A549 (cell line): ENCODE data around the gene RASA3. TPM values are rescaled to one million over a fixed set of nuclear protein-coding genes. Genes with fewer than 3 reads are reported as not detected.
"Not testable (repeated sequence)": the region's sequence is repeated elsewhere in the genome, so short reads cannot be mapped to it uniquely, and the experiment has no call there.

Experiments
- ATAC-seq, 2 experiments: fragments of 200-7000 bp in 1 of 2; fragments of >200 bp in 1 of 2; cut with Nextera tagmentation in 1 of 2; cut with Tn5 transposase in 1 of 2; 3 replicates each; pipeline versions ENCODE4 v1.8.0 to v1.9.1; 2018 to 2020; ENCODE audit warnings: mild to moderate bottlenecking in 1 of 2, moderate library complexity in 1 of 2
- CTCF ChIA-PET: fragments of 300-600 bp; sonication (Branson Sonifier 250); formaldehyde crosslinking; extraction: SDS; loops from one replicate; lab custom pipeline; 2021; ENCODE audit warnings: antibody characterized with exemption, inconsistent platforms; lab: Yijun Ruan, JAX
- POLR2A ChIA-PET: fragments of 350-600 bp; formaldehyde crosslinking; extraction: SDS; loops from one replicate; lab custom pipeline; 2021; ENCODE audit warnings: antibody characterized with exemption, inconsistent platforms; lab: Yijun Ruan, JAX
- DNase-seq, 2 experiments: peaks; one replicate each; pipeline versions ENCODE4 v3.0.0 to v3.0.0-alpha.2; 2011 to 2016; ENCODE audit warnings: low read depth in 1 of 2, low spot score in 1 of 2
- FAIRE-seq: peaks from 2 replicates; lab custom pipeline; 2011; peaks lifted over from hg19 to GRCh38; lab: Jason Lieb, UNC
- H3K27ac ChIP-seq, 2 experiments: fragments of >200 bp; sonication (Bioruptor Twin); formaldehyde crosslinking; 3 replicates each; pipeline ENCODE4 v1.5.1; 2016 to 2017
- H3K4me1 ChIP-seq: fragments of >200 bp; sonication (Bioruptor Twin); formaldehyde crosslinking; 3 replicates; pipeline ENCODE4 v1.6.1; 2016
- H3K4me2 ChIP-seq: fragments of >200 bp; sonication (Bioruptor Twin); formaldehyde crosslinking; 3 replicates; pipeline ENCODE4 v1.6.1; 2016
- H3K4me3 ChIP-seq: fragments of >200 bp; sonication (Bioruptor Twin); formaldehyde crosslinking; 3 replicates; pipeline ENCODE4 v1.5.1; 2016
- H3K9me3 ChIP-seq: fragments of >200 bp; sonication (Bioruptor Twin); formaldehyde crosslinking; 3 replicates; pipeline ENCODE4 v1.6.1; 2016
- CBX2 ChIP-seq: fragments of 200-600 bp; sonication (generic); IDR thresholded peaks from 2 replicates; pipeline ENCODE4 v1.6.1; 2016; ENCODE audit warnings: low read depth, mild to moderate bottlenecking, borderline replicate concordance
- ELK1 ChIP-seq: fragments of 150-350 bp; IDR thresholded peaks from 2 replicates; pipeline ENCODE4 v1.6.1; 2014; ENCODE audit warnings: low read depth, mild to moderate bottlenecking, low read length
- FOSL2 ChIP-seq, 2 experiments: fragments of 450-650 bp in 1 of 2; fragments of >200 bp in 1 of 2; sonication (Bioruptor Twin) in 1 of 2; formaldehyde crosslinking; IDR thresholded peaks; 2 replicates each; pipeline versions ENCODE4 v1.5.0 to v1.6.1; 2016 to 2020; ENCODE audit warnings: mild to moderate bottlenecking in 1 of 2, moderate library complexity in 1 of 2
- GATA3 ChIP-seq: IDR thresholded peaks from 2 replicates; pipeline ENCODE4 v1.6.1; 2012; ENCODE audit warnings: borderline replicate concordance
- HDAC2 ChIP-seq: fragments of 200-600 bp; sonication (generic); IDR thresholded peaks from 2 replicates; pipeline ENCODE4 v1.6.1; 2016
- HOXA7 ChIP-seq: fragments of 250-450 bp; sonication (Bioruptor Pico); IDR thresholded peaks from 2 replicates; pipeline ENCODE4 v1.5.0; 2020; ENCODE audit warnings: mild to moderate bottlenecking, moderate library complexity
- JUNB ChIP-seq: fragments of >200 bp; sonication (Bioruptor Twin); formaldehyde crosslinking; IDR thresholded peaks from 2 replicates; pipeline ENCODE4 v1.6.1; 2016
- KDM1A ChIP-seq: fragments of 200-600 bp; sonication (generic); IDR thresholded peaks from 2 replicates; pipeline ENCODE4 v1.6.1; 2016; ENCODE audit warnings: low read depth, mild to moderate bottlenecking
- KDM5A ChIP-seq: fragments of 200-600 bp; sonication (generic); IDR thresholded peaks from 2 replicates; pipeline ENCODE4 v1.6.1; 2016; ENCODE audit warnings: antibody characterized with exemption, mild to moderate bottlenecking
- MAFK ChIP-seq: fragments of 450-650 bp; IDR thresholded peaks from 2 replicates; pipeline ENCODE4 v1.6.1; 2014; ENCODE audit not compliant: partially characterized antibody
- MAX ChIP-seq: IDR thresholded peaks from 2 replicates; pipeline ENCODE4 v1.6.1; 2012
- PBX3 ChIP-seq: IDR thresholded peaks from 2 replicates; pipeline ENCODE4 v1.6.1; 2012
- PHF8 ChIP-seq: fragments of 200-600 bp; sonication (generic); IDR thresholded peaks from 2 replicates; pipeline ENCODE4 v1.6.1; 2016; ENCODE audit warnings: low read depth, mild to moderate bottlenecking, antibody characterized with exemption, moderate library complexity, borderline replicate concordance
- POLR2AphosphoS2 ChIP-seq: conservative IDR thresholded peaks from 2 replicates; pipeline ENCODE4 v1.6.1; 2012; ENCODE audit warnings: low read length, improper control_type of control experiment, inconsistent platforms
- RARB ChIP-seq: fragments of 250-450 bp; sonication (Bioruptor Pico); IDR thresholded peaks from 2 replicates; pipeline ENCODE4 v1.8.0; 2021; ENCODE audit warnings: mild to moderate bottlenecking, moderate library complexity
- REST ChIP-seq: fragments of 200-600 bp; sonication (generic); IDR thresholded peaks from 2 replicates; pipeline ENCODE4 v1.6.1; 2016; ENCODE audit warnings: antibody characterized with exemption, mild to moderate bottlenecking, moderate library complexity
- SREBF2 ChIP-seq: fragments of 450-650 bp; IDR thresholded peaks from 2 replicates; pipeline ENCODE4 v1.6.1; 2014; ENCODE audit warnings: mild to moderate bottlenecking, moderate library complexity
- ZNF302 ChIP-seq: fragments of 250-450 bp; sonication (Bioruptor Pico); IDR thresholded peaks from 2 replicates; pipeline ENCODE4 v1.9.0; 2021; ENCODE audit warnings: inconsistent platforms, mild to moderate bottlenecking, moderate library complexity
- WGBS: methylation state at CpG from one replicate; pipeline ENCODE4 v1.1.6; 2017; ENCODE audit errors: missing lambda C conversion rate; 5-methylcytosine and 5-hydroxymethylcytosine counted together
- polyA plus RNA-seq, 4 experiments: library from polyadenylated mRNA; depleted of rRNA in 3 of 4; stranded (reverse); fragments of >200 nt; fragmentation: RNase III in 1 of 4; extraction: RNeasy Plus Mini Kit Qiagen cat#74134 plus additional on column Dnase treatment in 1 of 4; gene quantifications; 2 replicates in 3 of 4; 3 replicates in 1 of 4; pipeline ENCODE4 v1.2.3, GENCODE V29; 2011 to 2017
- TF ChIP-seq, protein P1 (sequence below): fragments of >200 bp; sonication (Bioruptor Twin); formaldehyde crosslinking; IDR thresholded peaks from 3 replicates; pipeline ENCODE4 v1.6.1; 2016

RASA3 gene
- polyA plus RNA-seq, 2 of the 4 experiments (the other 2 are of a cell fraction): 4.3 to 7.6 TPM

DNA sequence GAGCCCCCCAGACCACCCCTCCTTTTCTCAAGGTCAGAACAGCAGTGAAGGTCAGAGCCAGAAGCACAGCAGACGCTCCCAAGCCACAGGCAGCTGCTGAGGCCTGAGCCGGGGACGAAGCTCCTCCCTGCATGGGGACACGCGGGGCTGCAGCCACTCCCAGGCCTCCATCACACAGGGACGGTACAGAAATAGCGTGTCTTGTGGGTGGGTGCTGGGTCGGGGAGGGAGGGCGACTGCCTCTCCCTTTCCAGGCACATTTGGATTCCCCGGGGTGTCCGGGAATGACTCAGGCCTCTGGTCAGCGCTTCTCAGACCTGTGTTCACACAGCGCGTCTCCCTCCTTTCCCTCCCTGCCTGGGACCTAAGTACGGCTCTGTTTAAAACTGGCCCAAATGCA is 33.2 kb downstream of the RASA3 start:
- no CpG with 5 or more reads among the region's 15 CpGs for WGBS
- POLR2A ChIA-PET: interaction anchor here (0.6 to 1.9 kb wide), 3 partner anchors 34 to 138 kb away, joined by 3 to 6 read pairs (median 3); no protein-coding TSS in a partner anchor
- H3K4me2 ChIP-seq: peak overlapping the region; percentile 48
- ATAC-seq (peak; percentile 84 to 85), DNase-seq (peak; percentile 68 to 76), FAIRE-seq (no peak)
- H3K4me1 ChIP-seq: peaks cover 12% of the 10 kb centered on the region; the same call in 2 of the 3 replicates
- CTCF ChIA-PET: no interaction called here
- H3K27ac ChIP-seq: peak overlapping the region; percentile 58 to 84
- TF ChIP-seq KDM1A (no peak), REST (no peak), CBX2 (no peak), ELK1 (no peak), JUNB (no peak), HDAC2 (no peak), FOSL2 (IDR thresholded peaks at IDR 0.05) (no peak), FOSL2 (CRISPR knock-in tag; IDR thresholded peaks at IDR 0.05) (peak; percentile 42; the same call in 1 of the 2 replicates), MAFK (no peak), SREBF2 (no peak), ZNF302 (CRISPR knock-in tag) (no peak), POLR2AphosphoS2 (no peak), HOXA7 (no peak), MAX (0 out of 2 replicates have a peak, but pooled peaks have one; percentile 37), GATA3 (no peak)
- TF ChIP-seq, protein P1, sequence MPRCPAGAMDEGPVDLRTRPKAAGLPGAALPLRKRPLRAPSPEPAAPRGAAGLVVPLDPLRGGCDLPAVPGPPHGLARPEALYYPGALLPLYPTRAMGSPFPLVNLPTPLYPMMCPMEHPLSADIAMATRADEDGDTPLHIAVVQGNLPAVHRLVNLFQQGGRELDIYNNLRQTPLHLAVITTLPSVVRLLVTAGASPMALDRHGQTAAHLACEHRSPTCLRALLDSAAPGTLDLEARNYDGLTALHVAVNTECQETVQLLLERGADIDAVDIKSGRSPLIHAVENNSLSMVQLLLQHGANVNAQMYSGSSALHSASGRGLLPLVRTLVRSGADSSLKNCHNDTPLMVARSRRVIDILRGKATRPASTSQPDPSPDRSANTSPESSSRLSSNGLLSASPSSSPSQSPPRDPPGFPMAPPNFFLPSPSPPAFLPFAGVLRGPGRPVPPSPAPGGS: no peak
- no peak overlapping the region for H3K4me3 ChIP-seq
- H3K9me3 ChIP-seq: no peaks in the 10 kb centered on the region

DNA sequence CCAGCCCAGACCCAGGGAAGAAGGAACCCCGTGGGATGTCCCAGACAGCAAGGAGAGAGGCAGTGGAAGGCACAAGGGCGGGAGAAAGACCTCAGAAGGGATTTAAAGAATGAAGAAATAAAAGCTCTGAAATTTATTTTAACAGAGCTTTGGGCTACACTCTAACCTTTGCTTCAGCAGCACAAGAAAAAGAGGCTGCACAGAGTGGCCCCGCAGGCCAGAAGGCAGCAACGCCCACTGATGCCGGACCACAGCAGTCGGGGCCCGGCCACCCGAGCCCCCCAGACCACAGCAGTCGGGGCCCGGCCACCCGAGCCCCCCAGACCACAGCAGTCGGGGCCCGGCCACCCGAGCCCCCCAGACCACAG is 33.8 kb downstream of the RASA3 start:
- Histone ChIP-seq H3K27ac (peak overlapping the region; percentile 58 to 84; a peak in 4 of 6 replicates), H3K4me1 (peaks cover 12% of the 10 kb centered on the region; the same call in 2 of the 3 replicates), H3K4me2 (peak overlapping the region; percentile 48)
- H3K4me3 ChIP-seq, CTCF ChIA-PET, FAIRE-seq, DNase-seq, H3K9me3 ChIP-seq: not testable (repeated sequence)
- 62% methylated on average over 9 of the region's 14 CpGs for WGBS
- ATAC-seq: peak in 1 of 2 experiments; percentile 13; a peak in 2 of 6 replicates
- POLR2A ChIA-PET: interaction anchor here (0.6 to 1.9 kb wide), 3 partner anchors 33 to 138 kb away, joined by 3 to 6 read pairs (median 3); no protein-coding TSS in a partner anchor

DNA sequence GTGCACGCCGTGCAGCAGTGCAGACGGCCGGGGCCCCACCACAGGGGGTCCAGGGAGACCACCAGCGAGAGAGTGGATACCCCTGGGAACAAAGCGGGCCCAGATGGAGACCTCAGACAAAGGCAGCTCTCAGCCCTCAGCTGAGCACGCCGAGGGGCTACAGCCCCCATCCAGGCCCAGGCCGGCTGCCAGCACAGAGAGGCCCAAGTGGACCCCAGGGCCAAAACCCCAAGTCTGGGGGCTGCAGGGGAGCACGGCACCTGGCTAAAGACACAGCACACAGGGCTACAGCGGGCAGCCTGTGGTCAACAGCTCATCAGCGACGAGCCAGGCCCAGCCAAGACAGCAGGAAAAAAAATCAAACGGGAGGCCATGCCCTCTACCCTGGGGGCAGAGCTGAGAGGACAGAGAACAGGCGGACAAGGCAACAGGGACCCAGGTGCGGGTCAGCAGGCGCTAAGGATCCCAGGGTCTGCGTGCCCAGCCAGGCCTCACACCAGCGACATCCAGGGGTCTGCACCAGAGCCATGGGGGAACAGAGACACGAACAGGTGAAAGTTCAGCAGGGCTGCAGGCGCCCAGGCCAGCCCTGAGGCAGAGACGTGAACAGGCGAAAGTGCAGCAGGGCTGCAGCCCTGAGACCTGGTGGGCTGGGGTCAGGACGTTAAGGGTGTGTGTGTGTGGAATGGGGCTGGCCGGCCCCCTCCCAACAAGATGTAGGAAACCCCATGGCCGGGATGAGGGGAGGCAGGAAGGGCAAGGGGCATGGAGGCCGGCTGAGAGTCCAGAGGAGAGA is 34.3 kb downstream of the RASA3 start:
- FAIRE-seq: no peak
- H3K4me1 ChIP-seq: peaks cover 12% of the 10 kb centered on the region; the same call in 2 of the 3 replicates
- 89% methylated on average over 16 of the region's 27 CpGs for WGBS
- H3K9me3 ChIP-seq: no peaks in the 10 kb centered on the region
- no peak overlapping the region for H3K4me3 ChIP-seq
- H3K27ac ChIP-seq: peak overlapping the region; percentile 58 to 84; a peak in 4 of 6 replicates
- no peak overlapping the region for H3K4me2 ChIP-seq
- no peak for TF ChIP-seq KDM5A
- no peak for TF ChIP-seq ZNF302 (CRISPR knock-in tag)
- no peak for TF ChIP-seq PHF8
- no peak for TF ChIP-seq ELK1
- TF ChIP-seq PBX3: no peak
- no peak for TF ChIP-seq JUNB
- no peak for TF ChIP-seq RARB (CRISPR knock-in tag)
- CTCF ChIA-PET: no interaction called here
- POLR2A ChIA-PET: no interaction called here
- no peak for DNase-seq
- ATAC-seq: no peak
